ENCODE results near the gene UBALD2.
"Not testable (repeated sequence)": the region's sequence is repeated elsewhere in the genome, so short reads cannot be mapped to it uniquely, and the experiment has no call there.

DNA sequence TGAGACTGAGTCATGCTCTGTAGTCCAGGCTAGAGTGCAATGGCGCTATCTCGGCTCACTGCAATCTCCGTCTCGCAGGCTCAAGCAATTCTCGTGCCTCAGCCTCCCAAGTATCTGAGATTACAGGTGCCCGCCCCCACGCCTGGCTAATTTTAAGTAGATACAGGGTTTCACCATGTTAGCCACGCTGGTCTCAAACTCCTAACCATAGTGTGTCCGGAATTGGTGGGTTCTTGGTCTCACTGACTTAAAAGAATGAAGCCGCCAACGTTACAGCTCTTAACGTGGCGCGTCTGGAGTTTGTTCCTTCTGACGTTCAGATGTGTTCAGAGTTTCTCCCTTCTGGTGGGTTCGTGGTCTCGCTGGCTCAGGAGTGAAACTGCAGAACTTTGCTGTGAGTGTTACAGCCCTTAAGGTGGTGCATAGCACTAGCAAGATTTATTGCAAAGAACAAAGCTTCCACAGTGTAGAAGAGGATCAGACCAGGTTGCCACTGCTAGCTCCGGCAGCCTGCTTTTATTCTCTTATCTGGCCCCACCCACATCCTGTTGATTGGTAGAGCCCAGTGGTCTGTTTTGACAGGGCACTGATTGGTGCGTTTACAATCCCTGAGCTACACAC lies 8.6 kb upstream of the UBALD2 start:
- TF ChIP-seq EZH2 (IDR thresholded peaks at IDR 0.05; ENCODE audit: low read depth, low read length, severe bottlenecking); CEBPB (IDR thresholded peaks at IDR 0.05; ENCODE audit: low read depth, low read length); EGR1 (IDR thresholded peaks at IDR 0.05; ENCODE audit: borderline replicate concordance, low read depth, low read length); CTCF (IDR thresholded peaks at IDR 0.05; ENCODE audit: control extremely low read depth in 1 of 3, insufficient read depth in 1 of 3, low read depth in 1 of 3, low read length in 3 of 3); POLR2AphosphoS5 (IDR thresholded peaks at IDR 0.05; ENCODE audit: low read depth, low read length); HDAC2 (IDR thresholded peaks at IDR 0.05; ENCODE audit: borderline replicate concordance in 1 of 2, low read depth in 2 of 2, low read length in 2 of 2); POLR2A (IDR thresholded peaks at IDR 0.05; ENCODE audit: control extremely low read depth in 1 of 2, low read depth in 2 of 2, low read length in 2 of 2); SRF (IDR thresholded peaks at IDR 0.05; ENCODE audit: low read depth, low read length); PHF8 (conservative IDR thresholded peaks at IDR 0.05; ENCODE audit: low read depth, low read length); GABPA (IDR thresholded peaks at IDR 0.05; ENCODE audit: borderline replicate concordance, insufficient read depth, low read length); CHD1 (IDR thresholded peaks at IDR 0.05; ENCODE audit: low read depth, low read length); MAFK (IDR thresholded peaks at IDR 0.05; ENCODE audit: low read depth, low read length): not testable (repeated sequence)
- TF ChIP-seq, protein P1, sequence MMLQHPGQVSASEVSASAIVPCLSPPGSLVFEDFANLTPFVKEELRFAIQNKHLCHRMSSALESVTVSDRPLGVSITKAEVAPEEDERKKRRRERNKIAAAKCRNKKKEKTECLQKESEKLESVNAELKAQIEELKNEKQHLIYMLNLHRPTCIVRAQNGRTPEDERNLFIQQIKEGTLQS (IDR thresholded peaks at IDR 0.05; ENCODE audit: insufficient read depth, low read depth, low read length) = not testable (repeated sequence)

Data from H1 (cell line).